Vein endothelial cell (primary cell): ENCODE results near the gene PICK1. TPM values are rescaled to one million over a fixed set of nuclear protein-coding genes. Genes with fewer than 3 reads are reported as not detected.

Experiments used
- total RNA-seq: library from RNA; depleted of rRNA; stranded (reverse); fragments of >200 nt; gene quantifications from 2 replicates; pipeline ENCODE4 v1.2.3, GENCODE V29; 2012

The PICK1 gene
- 10.1 and 13.4 TPM in 2 replicates for total RNA-seq

GRCh38 chr22:38056969-38057891 is at the start of gene PICK1:
PICK1 (plus strand) TSS chr22:38057404; CDS start chr22:38057810, 406 bp downstream.

GRCh38 chr22:38083931-38084631 is 26.9 kb downstream of the PICK1 start, which contains the start of gene SLC16A8:
SLC16A8 (minus strand) TSS chr22:38084184; CDS start chr22:38082873, 1,311 bp downstream.

GRCh38 chr22:38110008-38110862 is 53.0 kb downstream of the PICK1 start, which contains the start of gene BAIAP2L2:
BAIAP2L2 (minus strand) TSS chr22:38110684; CDS start chr22:38110525, 159 bp downstream.

Other genes starting within 250 kb of the PICK1 start
- gene GCAT, start 249.5 kb upstream of the PICK1 start, total RNA-seq = 26.1 and 28.8 TPM in 2 replicates
- 0.33 TPM in 1 of 2 replicates, not detected in the other for gene GALR3, start 234.0 kb upstream of the PICK1 start, total RNA-seq
- 39.2 and 40.9 TPM in 2 replicates for gene ANKRD54, start 213.1 kb upstream of the PICK1 start, total RNA-seq
- gene EIF3L, start 208.0 kb upstream of the PICK1 start, total RNA-seq = 407 and 430 TPM in 2 replicates
- gene MICALL1, start 151.1 kb upstream of the PICK1 start, total RNA-seq = 55.5 and 59.1 TPM in 2 replicates
- gene C22orf23, start 103.8 kb upstream of the PICK1 start, total RNA-seq = 0.10 and 0.98 TPM in 2 replicates
- gene POLR2F, start 103.7 kb upstream of the PICK1 start, total RNA-seq = 21.6 and 31.7 TPM in 2 replicates
- not detected in 2 replicates for gene SOX10, start 72.8 kb upstream of the PICK1 start, total RNA-seq
- not detected in 2 replicates for gene SLC16A8, start 26.8 kb downstream of the PICK1 start, total RNA-seq
- 0.29 and 0.33 TPM in 2 replicates for gene BAIAP2L2, start 53.3 kb downstream of the PICK1 start, total RNA-seq
- gene PLA2G6, start 124.4 kb downstream of the PICK1 start, total RNA-seq = 2.9 TPM in 2 replicates
- 63.4 and 69.2 TPM in 2 replicates for gene MAFF, start 144.6 kb downstream of the PICK1 start, total RNA-seq
- gene TMEM184B, start 215.6 kb downstream of the PICK1 start, total RNA-seq = 53.1 and 65.0 TPM in 2 replicates